Panc1 (cell line): ENCODE measurements around the gene ACOX3. TPM values are rescaled to one million over a fixed set of nuclear protein-coding genes. Genes with fewer than 3 reads are reported as not detected.

Source experiments
- ATAC-seq: fragments of 200-7000 bp; cut with Tn5 transposase; 2 replicates; pipeline ENCODE4 v1.9.1; 2020; ENCODE audit warnings: mild to moderate bottlenecking, moderate library complexity
- BruUV-seq: library from RNA; stranded (reverse); fragments of 400-500 nt; replicated peaks from 2 replicates; lab custom pipeline; 2021; lab: Mats Ljungman, UMichigan
- CTCF ChIA-PET: fragments of 300-600 bp; sonication (Branson Sonifier 250); formaldehyde crosslinking; loops from one replicate; lab custom pipeline; 2022; ENCODE audit warnings: antibody characterized with exemption; lab: Charles Lee
- POLR2A ChIA-PET: fragments of 300-600 bp; sonication (Branson Sonifier 250); formaldehyde crosslinking; loops from one replicate; lab custom pipeline; 2022; ENCODE audit warnings: antibody characterized with exemption; lab: Charles Lee
- DNase-seq: peaks from one replicate; pipeline ENCODE4 v3.0.0-alpha.2; 2010; ENCODE audit warnings: low read depth, low spot score
- H3K27ac ChIP-seq: 2 replicates; pipeline ENCODE4 v1.5.1; 2011; ENCODE audit warnings: mild to moderate bottlenecking, low read length, inconsistent platforms
- H3K27me3 ChIP-seq: fragments of 200-500 bp; sonication (Bioruptor generic); 2 replicates; pipeline ENCODE4 v1.6.0; 2014; ENCODE audit warnings: low read length, inconsistent platforms; ENCODE audit not compliant: control insufficient read depth, insufficient read depth
- H3K36me3 ChIP-seq: fragments of 200-500 bp; sonication (Bioruptor generic); 2 replicates; pipeline ENCODE4 v1.5.1; 2014; ENCODE audit warnings: inconsistent platforms, mild to moderate bottlenecking, low read length, moderate library complexity; ENCODE audit not compliant: control insufficient read depth, insufficient read depth
- H3K4me1 ChIP-seq: 2 replicates; pipeline ENCODE4 v1.5.1; 2011; ENCODE audit warnings: inconsistent platforms, mild to moderate bottlenecking, low read length, moderate library complexity; ENCODE audit not compliant: control insufficient read depth, insufficient read depth
- H3K4me3 ChIP-seq, 2 experiments: 2 replicates each; pipeline ENCODE4 v1.5.1; 2011 to 2012; ENCODE audit warnings: low read depth in 2 of 2, low read length in 2 of 2, mild to moderate bottlenecking in 2 of 2, inconsistent platforms in 1 of 2, moderate library complexity in 1 of 2
- H3K9me3 ChIP-seq: fragments of 200-500 bp; sonication (Bioruptor generic); 2 replicates; pipeline ENCODE4 v1.5.1; 2014; ENCODE audit warnings: low read depth, mild to moderate bottlenecking, inconsistent platforms, low read length, moderate library complexity; ENCODE audit not compliant: control insufficient read depth, insufficient read depth
- CTCF ChIP-seq: fragments of 450-650 bp; IDR thresholded peaks from 2 replicates; pipeline ENCODE4 v1.5.1; 2017; ENCODE audit warnings: mild to moderate bottlenecking
- POLR2AphosphoS5 ChIP-seq: IDR thresholded peaks from 2 replicates; pipeline ENCODE4 v1.6.1; 2012; ENCODE audit warnings: mild to moderate bottlenecking, low read depth, low read length, moderate library complexity
- SIN3A ChIP-seq: IDR thresholded peaks from 2 replicates; pipeline ENCODE4 v1.6.1; 2012; ENCODE audit warnings: low read depth, mild to moderate bottlenecking, low read length, moderate library complexity, borderline replicate concordance; ENCODE audit not compliant: insufficient read depth
- TCF7L2 ChIP-seq: IDR thresholded peaks from 2 replicates; pipeline ENCODE4 v1.6.1; 2011; ENCODE audit warnings: mild to moderate bottlenecking, low read depth, low read length, inconsistent platforms
- in situ Hi-C: cut with HindIII; loops from 2 replicates; pipeline ENCODE4 v1.10.0; 2016; ENCODE audit warnings: low sequenced_read_pairs, low pct_unique_long_range_greater_than_20kb
- intact Hi-C: fragments of 100-400 bp; cut with micrococcal nuclease; formaldehyde crosslinking; loops from one replicate; pipeline ENCODE4 v1.10.0; 2022; ENCODE audit not compliant: unreplicated experiment
- total RNA-seq: library from RNA; stranded (reverse); gene quantifications from one replicate; pipeline ENCODE4 v1.2.1, GENCODE V29; 2021; ENCODE audit not compliant: unreplicated experiment
- TF ChIP-seq, protein P1 (sequence below), 2 experiments: IDR thresholded peaks; 2 replicates each; pipeline ENCODE4 v1.6.1; 2011 to 2012; ENCODE audit warnings: low read depth in 2 of 2, control low read depth in 1 of 2, low read length in 1 of 2, mild to moderate bottlenecking in 1 of 2, moderate library complexity in 1 of 2; ENCODE audit not compliant: insufficient read depth in 1 of 2

ACOX3 gene
- total RNA-seq, 1 experiment from 2014 or later: 15.4 TPM

DNA sequence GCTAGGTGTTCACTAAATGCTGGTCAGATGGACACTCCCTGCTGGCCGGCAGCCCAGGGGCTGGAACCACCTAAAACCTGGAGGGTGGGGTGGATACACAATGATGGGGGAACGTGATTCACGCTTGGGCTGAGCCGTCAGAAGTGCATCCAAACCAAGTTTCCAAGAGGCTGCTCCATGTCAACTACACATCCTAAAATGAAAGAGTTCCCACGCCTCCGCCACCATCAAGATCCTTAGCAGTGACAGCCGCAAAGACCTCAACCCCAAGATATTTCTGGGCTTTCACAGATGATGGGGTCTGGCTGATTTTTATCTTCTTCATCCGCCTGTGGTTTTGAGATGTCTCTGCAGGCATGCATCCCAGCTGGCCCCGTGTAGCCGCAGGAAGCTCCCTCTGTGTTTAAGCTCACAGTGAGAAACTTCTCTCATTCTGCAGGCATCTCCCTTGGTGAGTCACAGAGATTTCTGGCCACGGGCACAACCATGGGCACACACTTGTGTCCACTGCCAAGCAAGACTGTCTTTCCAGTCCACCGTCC lies 86.5 kb downstream of the ACOX3 start:
- POLR2A ChIA-PET: no interaction called here
- CTCF ChIA-PET: no interaction called here
- Histone ChIP-seq H3K27me3 (no peaks in the 10 kb centered on the region), H3K36me3 (no peaks in the 10 kb centered on the region), H3K4me3 (no peak overlapping the region), H3K4me1 (no peaks in the 10 kb centered on the region), H3K27ac (no peak overlapping the region), H3K9me3 (no peaks in the 10 kb centered on the region)
- in situ Hi-C loops: no loop called here
- intact Hi-C loops: no loop called here
- DNase-seq (no peak), ATAC-seq (no peak)
- TF ChIP-seq SIN3A (no peak), CTCF (no peak), TCF7L2 (no peak), POLR2AphosphoS5 (no peak)
- TF ChIP-seq, protein P1, sequence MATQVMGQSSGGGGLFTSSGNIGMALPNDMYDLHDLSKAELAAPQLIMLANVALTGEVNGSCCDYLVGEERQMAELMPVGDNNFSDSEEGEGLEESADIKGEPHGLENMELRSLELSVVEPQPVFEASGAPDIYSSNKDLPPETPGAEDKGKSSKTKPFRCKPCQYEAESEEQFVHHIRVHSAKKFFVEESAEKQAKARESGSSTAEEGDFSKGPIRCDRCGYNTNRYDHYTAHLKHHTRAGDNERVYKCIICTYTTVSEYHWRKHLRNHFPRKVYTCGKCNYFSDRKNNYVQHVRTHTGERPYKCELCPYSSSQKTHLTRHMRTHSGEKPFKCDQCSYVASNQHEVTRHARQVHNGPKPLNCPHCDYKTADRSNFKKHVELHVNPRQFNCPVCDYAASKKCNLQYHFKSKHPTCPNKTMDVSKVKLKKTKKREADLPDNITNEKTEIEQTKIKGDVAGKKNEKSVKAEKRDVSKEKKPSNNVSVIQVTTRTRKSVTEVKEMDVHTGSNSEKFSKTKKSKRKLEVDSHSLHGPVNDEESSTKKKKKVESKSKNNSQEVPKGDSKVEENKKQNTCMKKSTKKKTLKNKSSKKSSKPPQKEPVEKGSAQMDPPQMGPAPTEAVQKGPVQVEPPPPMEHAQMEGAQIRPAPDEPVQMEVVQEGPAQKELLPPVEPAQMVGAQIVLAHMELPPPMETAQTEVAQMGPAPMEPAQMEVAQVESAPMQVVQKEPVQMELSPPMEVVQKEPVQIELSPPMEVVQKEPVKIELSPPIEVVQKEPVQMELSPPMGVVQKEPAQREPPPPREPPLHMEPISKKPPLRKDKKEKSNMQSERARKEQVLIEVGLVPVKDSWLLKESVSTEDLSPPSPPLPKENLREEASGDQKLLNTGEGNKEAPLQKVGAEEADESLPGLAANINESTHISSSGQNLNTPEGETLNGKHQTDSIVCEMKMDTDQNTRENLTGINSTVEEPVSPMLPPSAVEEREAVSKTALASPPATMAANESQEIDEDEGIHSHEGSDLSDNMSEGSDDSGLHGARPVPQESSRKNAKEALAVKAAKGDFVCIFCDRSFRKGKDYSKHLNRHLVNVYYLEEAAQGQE (IDR thresholded peaks at IDR 0.05; ENCODE audit: insufficient read depth in 1 of 2, low read depth in 2 of 2, low read length in 1 of 2): no peak
- BruUV-seq: no TSS peak

GRCh38 chr4:8353158-8353669 lies 87.3 kb downstream of the ACOX3 start:
- H3K9me3 ChIP-seq: no peaks in the 10 kb centered on the region
- TF ChIP-seq TCF7L2: no peak
- TF ChIP-seq CTCF: no peak
- TF ChIP-seq POLR2AphosphoS5: no peak
- no peak for TF ChIP-seq SIN3A
- TF ChIP-seq, protein P1 (IDR thresholded peaks at IDR 0.05; ENCODE audit: insufficient read depth in 1 of 2, low read depth in 2 of 2, low read length in 1 of 2): no peak
- in situ Hi-C loops (no loop called here), intact Hi-C loops (no loop called here)
- H3K4me3 ChIP-seq: no peak overlapping the region
- no TSS peak for BruUV-seq
- DNase-seq (no peak), ATAC-seq (no peak)
- ChIA-PET CTCF (no interaction called here), POLR2A (no interaction called here)
- H3K27ac ChIP-seq: no peak overlapping the region
- no peaks in the 10 kb centered on the region for H3K36me3 ChIP-seq
- no peaks in the 10 kb centered on the region for H3K27me3 ChIP-seq
- H3K4me1 ChIP-seq: no peaks in the 10 kb centered on the region
